Posterior vena cava (tissue), 2 donors: ENCODE measurements around the gene RPS19BP1. TPM values are rescaled to one million over a fixed set of nuclear protein-coding genes. Genes with fewer than 3 reads are reported as not detected.

Experiments
- DNase-seq: peaks from one replicate; pipeline ENCODE4 v3.0.0-alpha.2; 2020; ENCODE audit warnings: low spot score
- intact Hi-C, 2 donors: fragments of 100-400 bp; cut with DNase I; formaldehyde crosslinking; loops; one replicate each; pipeline versions ENCODE4 v1.14.1 to v1.14.2; 2022 to 2023
- total RNA-seq, 2 donors: library from RNA; stranded (reverse); fragmentation: NEBNext Ultra II Directional; extraction: Animal tissue kit (Norgen Biotek cat#: 25700); gene quantifications; one replicate each; pipeline ENCODE4 v1.2.1, GENCODE V29; 2021
- donor health status: DM: yes; HTN: yes; CAD: no.
- donor health status: DM: yes; HTN: yes; CAD: no.

RPS19BP1 gene
- total RNA-seq, 2 donors from 2014 or later: 49.9 to 54.4 TPM

DNA sequence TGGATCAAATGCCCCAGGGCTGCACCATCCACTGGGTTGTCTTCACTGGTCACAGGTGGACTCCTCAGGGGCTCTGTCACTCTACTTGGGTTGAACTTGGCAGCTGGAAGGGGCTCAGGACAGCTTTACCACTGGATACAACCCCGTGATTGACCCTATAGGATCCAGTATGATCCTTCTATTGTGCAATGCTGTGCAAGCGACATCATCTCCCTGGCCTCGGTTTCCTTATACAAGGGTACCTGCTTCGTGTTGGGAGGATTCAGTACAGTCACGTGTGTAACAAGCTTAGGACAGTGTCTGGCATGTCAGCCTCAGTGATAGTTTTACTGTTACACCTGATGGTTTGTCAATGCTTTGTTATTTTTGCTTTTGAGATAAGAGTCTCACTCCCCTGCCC lies 51.0 kb downstream of the RPS19BP1 start:
- no peak for DNase-seq
- intact Hi-C loops: no loop called here

DNA sequence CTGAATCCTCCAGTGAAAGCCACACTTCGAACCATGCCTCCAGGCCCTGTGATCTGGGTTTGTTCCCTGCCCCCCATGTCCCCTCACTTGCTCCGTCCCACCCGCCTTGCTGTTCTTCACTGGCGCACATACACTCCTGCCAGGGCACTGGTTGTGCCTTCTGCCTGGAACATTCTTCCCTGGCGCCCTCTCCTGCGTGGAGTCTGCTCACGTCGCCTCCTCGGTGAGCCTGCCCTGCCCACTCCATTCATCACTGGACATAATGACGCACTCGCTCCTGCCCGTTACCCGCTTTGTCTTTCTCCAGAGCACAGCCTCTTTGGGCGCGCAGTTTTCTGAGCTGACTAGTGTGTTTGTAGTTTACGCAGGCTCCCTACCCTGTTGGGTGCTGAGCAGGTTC lies 51.5 kb downstream of the RPS19BP1 start:
- no peak for DNase-seq
- intact Hi-C loops: no loop called here

DNA sequence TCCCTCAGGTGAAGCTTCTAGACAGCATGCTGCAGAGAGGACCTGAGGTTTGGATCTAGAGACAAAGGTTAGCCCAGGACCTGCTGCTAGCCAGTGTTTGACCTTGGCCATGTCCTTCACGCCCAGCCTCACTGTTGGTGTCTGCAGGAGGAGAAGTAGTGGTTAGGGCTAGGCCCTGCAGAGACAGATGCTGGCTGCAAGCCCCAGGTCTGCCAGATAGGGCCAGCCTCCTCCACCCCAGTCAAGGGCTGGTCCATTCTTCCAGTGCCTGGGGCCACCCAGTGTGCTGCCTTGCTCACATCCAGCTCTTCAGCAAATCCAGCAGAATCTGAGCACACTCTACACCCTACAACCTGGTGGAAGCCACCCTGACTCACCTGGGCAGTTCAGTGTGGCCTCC lies 52.0 kb downstream of the RPS19BP1 start:
- intact Hi-C loops: no loop called here
- DNase-seq: no peak

DNA sequence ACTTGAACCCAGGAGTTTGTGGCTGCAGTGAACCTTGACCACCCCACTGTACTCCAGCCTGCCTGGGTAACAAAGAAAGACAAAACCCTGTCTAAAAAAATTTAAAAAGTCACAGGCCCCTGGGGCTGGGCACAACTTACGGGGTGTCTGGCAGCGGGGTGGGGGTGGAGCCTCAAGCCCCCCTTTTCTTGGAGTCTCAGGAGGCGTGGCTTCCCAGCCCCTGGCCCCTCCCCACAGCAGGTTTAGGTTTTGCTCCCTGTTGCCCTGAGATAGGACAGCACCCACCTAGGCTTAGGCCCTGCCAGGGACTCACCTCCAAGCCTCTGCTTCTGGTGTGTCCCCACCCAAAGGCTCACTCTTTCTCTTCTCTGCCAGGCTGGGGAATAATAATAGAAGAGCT lies 53.3 kb downstream of the RPS19BP1 start:
- no peak for DNase-seq
- intact Hi-C loops: no loop called here

Other genes starting within 250 kb of the RPS19BP1 start
- gene RPL3, start 213.1 kb downstream of the RPS19BP1 start, total RNA-seq: 1,000 to 10,000 TPM; 1,303 to 1,339 TPM
- gene SYNGR1, start 182.8 kb downstream of the RPS19BP1 start, total RNA-seq: 10 to 100 TPM; 12.8 to 15.2 TPM
- 10 to 100 TPM; 20.0 to 20.7 TPM for gene TAB1, start 133.0 kb downstream of the RPS19BP1 start, total RNA-seq
- gene MGAT3, start 75.7 kb downstream of the RPS19BP1 start, total RNA-seq: 1 to 10 TPM; 2.3 to 3.2 TPM
- gene MIEF1, start 30.5 kb downstream of the RPS19BP1 start, total RNA-seq: 10 to 100 TPM; 16.5 to 16.8 TPM
- 100 to 1,000 TPM; 414 to 565 TPM for gene ATF4, start 12.2 kb downstream of the RPS19BP1 start, total RNA-seq
- under 1 TPM; 0.05 to 0.09 TPM for gene CACNA1I, start 38.0 kb upstream of the RPS19BP1 start, total RNA-seq